IMR-90 (cell line): ENCODE measurements around the gene TM4SF5. TPM values are rescaled to one million over a fixed set of nuclear protein-coding genes. Genes with fewer than 3 reads are reported as not detected.

Experiments
- ATAC-seq: fragments of 200-7000 bp; cut with Tn5 transposase; 2 replicates; pipeline ENCODE4 v1.9.1; 2020; ENCODE audit warnings: low read depth, mild to moderate bottlenecking, moderate library complexity
- BruUV-seq: library from RNA; stranded (reverse); fragments of 400-500 nt; replicated peaks from 2 replicates; lab custom pipeline; 2021; lab: Mats Ljungman, UMichigan
- CTCF ChIA-PET: fragments of 300-600 bp; formaldehyde crosslinking; extraction: SDS; loops from one replicate; lab custom pipeline; 2021; ENCODE audit warnings: antibody characterized with exemption; lab: Yijun Ruan, JAX
- POLR2A ChIA-PET: fragments of 300-600 bp; sonication (Branson Sonifier 250); formaldehyde crosslinking; loops from one replicate; lab custom pipeline; 2022; ENCODE audit warnings: antibody characterized with exemption; ENCODE audit not compliant: unreplicated experiment; lab: Charles Lee
- DNase-seq: peaks from one replicate; pipeline ENCODE4 v3.0.0; 2013
- H2AFZ ChIP-seq: replicated peaks from 2 replicates; pipeline ENCODE3; 2013; ENCODE audit warnings: low read length, mild to moderate bottlenecking; ENCODE audit not compliant: poor library complexity
- H2AK5ac ChIP-seq: 2 replicates; pipeline ENCODE4 v1.6.1; 2013; ENCODE audit warnings: low read depth, low read length, inconsistent platforms
- H2AK9ac ChIP-seq: replicated peaks from 2 replicates; pipeline ENCODE3; 2013; ENCODE audit warnings: mild to moderate bottlenecking, low read depth, low read length, moderate library complexity; ENCODE audit not compliant: poor library complexity
- H2BK120ac ChIP-seq: 2 replicates; pipeline ENCODE4 v1.6.1; 2013; ENCODE audit warnings: low read depth, low read length, inconsistent platforms
- H2BK15ac ChIP-seq: 3 replicates; pipeline ENCODE4 v1.6.1; 2013; ENCODE audit warnings: low read depth, low read length, inconsistent platforms
- H2BK20ac ChIP-seq: 2 replicates; pipeline ENCODE4 v1.6.1; 2013; ENCODE audit warnings: low read depth, mild to moderate bottlenecking, inconsistent platforms, low read length, moderate library complexity
- H2BK5ac ChIP-seq: 2 replicates; pipeline ENCODE4 v1.6.1; 2013; ENCODE audit warnings: mild to moderate bottlenecking, low read depth, low read length, inconsistent platforms; ENCODE audit not compliant: poor library complexity, severe bottlenecking
- H3K14ac ChIP-seq: replicated peaks from 2 replicates; pipeline ENCODE4 v1.6.1; 2013; ENCODE audit warnings: low read depth, low read length, inconsistent platforms
- H3K18ac ChIP-seq: 2 replicates; pipeline ENCODE4 v1.6.1; 2013; ENCODE audit warnings: low read depth, low read length, control low read depth
- H3K23ac ChIP-seq: 2 replicates; pipeline ENCODE4 v1.6.1; 2013; ENCODE audit warnings: low read depth, low read length, inconsistent platforms
- H3K27ac ChIP-seq: 2 replicates; pipeline ENCODE4 v1.5.1; 2013; ENCODE audit warnings: mild to moderate bottlenecking, control low read depth, low read length; ENCODE audit not compliant: insufficient read depth
- H3K27me3 ChIP-seq: 2 replicates; pipeline ENCODE4 v1.6.1; 2013; ENCODE audit warnings: low read length; ENCODE audit not compliant: control insufficient read depth, insufficient read depth
- H3K36me3 ChIP-seq: 2 replicates; pipeline ENCODE4 v1.6.1; 2013; ENCODE audit warnings: low read length, mixed read lengths; ENCODE audit not compliant: control insufficient read depth, insufficient read depth
- H3K4ac ChIP-seq: 2 replicates; pipeline ENCODE4 v1.6.1; 2013; ENCODE audit warnings: low read depth, low read length, inconsistent platforms
- H3K4me1 ChIP-seq: 2 replicates; pipeline ENCODE4 v1.6.1; 2013; ENCODE audit warnings: low read length, mixed read lengths; ENCODE audit not compliant: control insufficient read depth, insufficient read depth
- H3K4me2 ChIP-seq: 2 replicates; pipeline ENCODE4 v1.6.1; 2013; ENCODE audit warnings: low read depth, mild to moderate bottlenecking, control low read depth, low read length, moderate library complexity
- H3K4me3 ChIP-seq: 2 replicates; pipeline ENCODE4 v1.5.1; 2013; ENCODE audit warnings: low read depth, mild to moderate bottlenecking, control low read depth, low read length, moderate library complexity; ENCODE audit not compliant: insufficient read depth
- H3K56ac ChIP-seq: 2 replicates; pipeline ENCODE4 v1.6.1; 2013; ENCODE audit warnings: low read length, inconsistent platforms; ENCODE audit not compliant: insufficient read depth; ENCODE audit errors: extremely low read depth
- H3K79me1 ChIP-seq, 2 experiments: 2 replicates each; pipeline ENCODE4 v1.6.1; 2013; ENCODE audit warnings: low read length in 2 of 2, inconsistent platforms in 1 of 2, low read depth in 1 of 2
- H3K9ac ChIP-seq: 2 replicates; pipeline ENCODE4 v1.6.1; 2013; ENCODE audit warnings: low read depth, low read length, control low read depth
- H3K9me1 ChIP-seq: 2 replicates; pipeline ENCODE4 v1.6.1; 2013; ENCODE audit warnings: low read length, inconsistent platforms; ENCODE audit not compliant: insufficient read depth
- H3K9me3 ChIP-seq: 2 replicates; pipeline ENCODE4 v1.6.1; 2013; ENCODE audit warnings: low read length; ENCODE audit not compliant: control insufficient read depth, insufficient read depth
- H4K20me1 ChIP-seq: 2 replicates; pipeline ENCODE4 v1.6.1; 2013; ENCODE audit warnings: low read length, inconsistent platforms; ENCODE audit not compliant: insufficient read depth
- H4K5ac ChIP-seq: 2 replicates; pipeline ENCODE4 v1.6.1; 2013; ENCODE audit warnings: mild to moderate bottlenecking, low read depth, low read length, control low read depth
- H4K8ac ChIP-seq, 2 experiments: 2 replicates each; pipeline ENCODE4 v1.6.1; 2013; ENCODE audit warnings: low read depth in 2 of 2, low read length in 2 of 2, control low read depth in 1 of 2, inconsistent platforms in 1 of 2
- H4K91ac ChIP-seq: 2 replicates; pipeline ENCODE4 v1.6.1; 2013; ENCODE audit warnings: low read depth, low read length, inconsistent platforms; ENCODE audit not compliant: insufficient read depth
- BHLHE40 ChIP-seq: fragments of 150-350 bp; IDR thresholded peaks from 2 replicates; pipeline ENCODE4 v1.6.1; 2016; ENCODE audit warnings: mild to moderate bottlenecking, low read depth, low read length
- CEBPB ChIP-seq: IDR thresholded peaks from 2 replicates; pipeline ENCODE4 v1.6.1; 2012; ENCODE audit warnings: low read depth, low read length, improper control_type of control experiment
- CHD1 ChIP-seq: IDR thresholded peaks from 2 replicates; pipeline ENCODE4 v1.6.1; 2012; ENCODE audit warnings: low read depth, low read length, improper control_type of control experiment
- FOS ChIP-seq: fragments of 150-350 bp; IDR thresholded peaks from 2 replicates; pipeline ENCODE4 v1.6.1; 2016; ENCODE audit warnings: low read depth, low read length
- MAFK ChIP-seq: IDR thresholded peaks from 2 replicates; pipeline ENCODE4 v1.6.1; 2012; ENCODE audit warnings: low read depth, low read length, improper control_type of control experiment
- USF2 ChIP-seq: fragments of 150-350 bp; IDR thresholded peaks from 2 replicates; pipeline ENCODE4 v1.6.1; 2017; ENCODE audit warnings: mild to moderate bottlenecking, antibody characterized with exemption, low read length, low read depth
- WGBS, 2 experiments: methylation state at CpG; one replicate each; pipeline versions ENCODE4 v1.1.5 to v1.1.7; 2013; ENCODE audit warnings: missing lambda C conversion rate in 2 of 2; ENCODE audit not compliant: insufficient read length in 1 of 2; ENCODE audit errors: extremely low coverage in 2 of 2; 5-methylcytosine and 5-hydroxymethylcytosine counted together
- dilution Hi-C: fragments of 300-500 bp; cut with HindIII; formaldehyde crosslinking; loops from one replicate; pipeline ENCODE4 v1.14.3; 2018; ENCODE audit warnings: low sequenced_read_pairs; ENCODE audit not compliant: unreplicated experiment
- in situ Hi-C: fragments of 300-500 bp; cut with MboI; formaldehyde crosslinking; loops from 3 replicates; pipeline ENCODE4 v1.14.3; 2019; ENCODE audit warnings: low sequenced_read_pairs, inconsistent platforms, mixed read lengths
- intact Hi-C: fragments of 100-400 bp; cut with micrococcal nuclease; formaldehyde crosslinking; loops from 2 replicates; pipeline ENCODE4 v1.10.0; 2022
- polyA plus RNA-seq, 3 experiments: library from polyadenylated mRNA; depleted of rRNA; stranded (reverse); fragments of >200 nt; gene quantifications; 2 replicates each; pipeline ENCODE4 v1.2.3, GENCODE V29; 2012; ENCODE audit warnings: low replicate concordance in 1 of 3
- total RNA-seq: library from RNA; depleted of rRNA; stranded (reverse); fragments of >200 nt; gene quantifications from 2 replicates; pipeline ENCODE4 v1.2.3, GENCODE V29; 2012

Gene TM4SF5
- total and polyA plus RNA-seq, 2 of the 4 experiments (the other 2 are of a cell fraction) = not detected

DNA sequence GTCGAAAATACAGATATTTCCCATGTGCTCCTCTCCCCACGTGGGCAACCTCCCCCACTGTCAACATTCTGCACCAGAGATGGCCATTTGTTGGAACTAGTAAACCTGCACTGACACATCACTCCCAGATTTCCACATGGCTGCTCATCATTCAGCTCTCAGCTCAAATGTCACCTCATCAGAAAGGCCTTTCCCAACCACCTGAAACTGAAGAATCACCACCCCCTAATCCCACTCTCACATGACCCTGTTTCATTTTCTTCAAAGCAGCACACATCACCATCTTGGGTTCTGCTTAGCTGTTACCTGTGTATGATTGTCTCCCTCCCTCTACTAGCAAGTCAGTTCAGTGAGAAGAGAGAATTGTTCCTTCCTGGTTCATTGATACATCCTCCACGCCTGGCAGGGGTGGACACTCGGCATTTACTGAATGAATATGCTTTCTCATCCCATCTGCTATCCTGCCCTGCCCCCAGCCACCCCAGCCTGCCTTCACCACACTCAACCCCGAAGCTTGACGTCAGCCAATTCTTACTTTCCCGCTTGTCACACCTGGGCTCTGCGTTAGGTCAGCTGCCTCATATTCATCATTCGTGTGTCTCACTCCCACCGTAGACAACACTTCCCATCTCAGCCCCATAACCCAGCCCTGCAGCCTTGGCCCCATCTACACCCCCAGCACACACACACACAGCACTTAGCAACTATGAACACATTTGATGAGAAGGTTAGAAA lies 28.9 kb downstream of the TM4SF5 start (continued):
- no peak for TF ChIP-seq USF2

GRCh38 chr17:4802228-4802627 lies 30.5 kb downstream of the TM4SF5 start, which contains the start of gene C17orf114:
Gene C17orf114, minus strand, starts transcription at chr17:4802328.
- H3K9me3 ChIP-seq = no peaks in the 10 kb centered on the region
- no peak within 1 kb of the TSS for H3K56ac ChIP-seq
- H3K4ac ChIP-seq = no peak within 1 kb of the TSS
- H3K79me1 ChIP-seq = peaks cover 3 to 25% of the 10 kb centered on the region in 2 experiments; a peak in 3 of 4 replicates
- TF ChIP-seq CHD1 (no peak), BHLHE40 (no peak), FOS (no peak), CEBPB (no peak), MAFK (no peak)
- WGBS, 2 experiments = no CpG with 5 or more reads among the region's 9 CpGs
- H3K4me2 ChIP-seq = no peak within 1 kb of the TSS
- DNase-seq (no peak), ATAC-seq (no peak)
- no peaks in the 10 kb centered on the region for H4K20me1 ChIP-seq
- no peaks in the 10 kb centered on the region for H3K4me1 ChIP-seq
- H2AFZ ChIP-seq = no peak within 1 kb of the TSS
- H3K23ac ChIP-seq = no peak within 1 kb of the TSS
- in situ Hi-C loops = no loop called here
- H3K9me1 ChIP-seq = peaks cover 5% of the 10 kb centered on the region
- H2AK9ac ChIP-seq = peak within 1 kb of the TSS; percentile 24
- ChIA-PET POLR2A (no interaction called here), CTCF (no interaction called here)
- intact Hi-C loops = no loop called here
- H4K5ac ChIP-seq = no peak within 1 kb of the TSS
- no peaks in the 10 kb centered on the region for H3K27me3 ChIP-seq
- no peak within 1 kb of the TSS for H2BK20ac ChIP-seq
- no peak within 1 kb of the TSS for H3K18ac ChIP-seq
- no peak within 1 kb of the TSS for H2BK120ac ChIP-seq
- no peak within 1 kb of the TSS for H3K9ac ChIP-seq
- no peak within 1 kb of the TSS for H4K91ac ChIP-seq
- H3K4me3 ChIP-seq = no peak within 1 kb of the TSS
- H3K36me3 ChIP-seq = peaks cover 16% of the 10 kb centered on the region
- H2BK5ac ChIP-seq = no peak within 1 kb of the TSS
- no peak within 1 kb of the TSS for H2AK5ac ChIP-seq
- no peak within 1 kb of the TSS for H4K8ac ChIP-seq
- no peak within 1 kb of the TSS for H2BK15ac ChIP-seq
- no TSS peak for BruUV-seq
- H3K27ac ChIP-seq = no peak within 1 kb of the TSS
- H3K14ac ChIP-seq = no peak within 1 kb of the TSS
- dilution Hi-C loops = no loop called here
